Right renal cortex interstitium (tissue), 3 donors: ENCODE measurements around the gene DDAH1. TPM values are rescaled to one million over a fixed set of nuclear protein-coding genes. Genes with fewer than 3 reads are reported as not detected.
"Not testable (repeated sequence)": the region's sequence is repeated elsewhere in the genome, so short reads cannot be mapped to it uniquely, and the experiment has no call there.

Source experiments
- DNase-seq, 3 donors: peaks; one replicate each; pipeline ENCODE4 v3.0.0-alpha.2; 2013; ENCODE audit warnings: low read depth in 3 of 3, low spot score in 2 of 3
- polyA plus RNA-seq, 3 donors: library from polyadenylated mRNA; unstranded; fragments of 120-200 nt; gene quantifications; one replicate each; pipeline ENCODE4 v1.2.1, GENCODE V29; 2013; ENCODE audit not compliant: insufficient read length in 3 of 3

Gene DDAH1
- polyA plus RNA-seq, 3 donors: 126 to 140 (median 132) TPM

GRCh38 chr1:85363521-85363920 is 101.4 kb downstream of the DDAH1 start:
- DNase-seq: no peak

GRCh38 chr1:85363092-85363491 is 101.9 kb downstream of the DDAH1 start:
- DNase-seq: no peak

GRCh38 chr1:85361606-85362296 is 103.2 kb downstream of the DDAH1 start:
- DNase-seq: no peak

DNA sequence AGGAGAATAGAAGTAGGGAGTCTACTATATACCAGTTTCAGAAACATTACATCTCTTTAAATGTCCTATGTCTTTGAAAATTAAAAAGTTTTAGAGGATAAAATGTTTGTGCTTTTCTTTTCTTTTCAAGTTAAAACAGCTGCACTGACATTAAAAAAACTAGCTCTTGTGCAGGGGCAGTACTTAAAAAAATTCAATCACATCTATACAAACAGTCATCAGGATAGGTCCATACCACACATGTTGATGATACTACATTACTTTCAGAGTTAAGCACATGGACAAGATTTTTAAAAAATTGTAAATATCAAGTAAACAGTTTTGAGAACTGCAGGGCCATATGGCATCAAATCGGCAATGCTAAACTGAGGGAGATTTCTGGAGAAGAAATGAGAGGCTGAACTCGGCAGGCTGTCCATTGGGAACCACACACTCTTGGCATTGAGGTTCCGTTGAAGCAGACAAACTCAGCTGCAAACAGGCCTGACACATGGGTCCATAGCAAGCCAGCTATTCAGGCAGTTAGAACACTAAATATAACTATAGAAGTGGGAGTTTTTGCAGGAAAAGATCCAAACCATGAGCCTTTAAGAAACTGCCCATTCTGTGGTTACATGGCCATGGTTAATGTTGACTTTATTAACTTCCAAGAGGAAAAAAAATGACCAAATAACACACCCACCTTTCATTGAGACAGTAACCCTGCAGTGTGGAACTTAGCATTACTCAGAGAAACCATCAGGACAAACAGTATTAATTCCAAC is 104.0 kb downstream of the DDAH1 start:
- DNase-seq: no peak

- DNase-seq: no peak
Observed at GRCh38 chr1:85359874-85360721, 104.9 kb downstream of the DDAH1 start.

DNA sequence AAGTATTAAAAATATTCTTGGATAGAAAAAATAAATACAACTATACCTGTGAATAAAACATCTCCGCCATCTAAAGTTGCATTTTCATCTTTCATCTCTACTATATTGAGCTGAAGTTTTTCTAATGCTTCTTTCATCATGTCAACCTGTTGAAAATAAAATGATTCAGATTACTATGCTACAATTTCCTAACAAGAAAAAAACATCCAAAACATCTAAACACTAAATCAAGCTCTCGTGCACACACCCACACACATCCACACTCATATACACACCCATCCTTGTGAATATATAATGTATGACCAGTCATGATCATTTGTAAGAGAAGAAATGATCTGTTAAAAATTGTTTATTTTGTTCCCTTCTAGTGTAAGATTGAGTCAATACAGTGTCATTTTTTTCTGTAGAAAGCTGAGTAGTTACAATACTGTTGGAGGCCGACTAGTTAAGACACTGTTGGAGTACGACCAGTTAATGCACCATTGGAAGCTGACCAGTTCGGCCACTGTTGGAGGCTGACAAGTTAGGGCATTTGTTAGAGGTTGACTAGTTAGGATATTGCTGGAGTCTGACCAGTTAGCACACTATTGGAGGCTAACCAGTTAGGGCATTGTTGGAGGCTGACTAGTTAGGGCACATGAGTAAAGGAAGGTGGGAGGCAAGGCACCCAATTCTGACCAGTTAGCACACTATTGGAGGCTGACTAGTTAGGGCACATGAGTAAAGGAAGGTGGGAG is 106.1 kb downstream of the DDAH1 start:
- DNase-seq: no peak

- DNase-seq: no peak
Observed at GRCh38 chr1:85357817-85358216, 107.1 kb downstream of the DDAH1 start.

DNA sequence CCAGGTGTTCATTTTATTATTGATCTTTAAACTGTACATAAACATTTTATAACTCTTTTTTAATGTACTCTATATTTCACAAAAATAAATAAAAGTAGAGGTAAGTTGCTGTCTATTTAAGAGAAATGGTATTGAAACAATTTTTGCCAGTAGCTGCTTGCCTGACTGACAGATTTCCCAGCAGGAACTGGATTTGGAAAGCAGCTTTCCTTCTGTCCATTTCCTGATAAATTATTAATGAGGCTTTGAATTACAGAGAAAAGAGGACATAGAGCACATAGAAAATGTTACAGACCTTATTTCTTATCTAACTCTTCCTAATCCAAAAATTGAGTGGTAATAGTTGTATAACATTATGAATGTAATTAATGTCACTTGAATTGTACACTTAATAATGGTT is 108.8 kb downstream of the DDAH1 start:
- DNase-seq: no peak

- no peak for DNase-seq
Observed at GRCh38 chr1:85352055-85352454, 112.9 kb downstream of the DDAH1 start.

DNA sequence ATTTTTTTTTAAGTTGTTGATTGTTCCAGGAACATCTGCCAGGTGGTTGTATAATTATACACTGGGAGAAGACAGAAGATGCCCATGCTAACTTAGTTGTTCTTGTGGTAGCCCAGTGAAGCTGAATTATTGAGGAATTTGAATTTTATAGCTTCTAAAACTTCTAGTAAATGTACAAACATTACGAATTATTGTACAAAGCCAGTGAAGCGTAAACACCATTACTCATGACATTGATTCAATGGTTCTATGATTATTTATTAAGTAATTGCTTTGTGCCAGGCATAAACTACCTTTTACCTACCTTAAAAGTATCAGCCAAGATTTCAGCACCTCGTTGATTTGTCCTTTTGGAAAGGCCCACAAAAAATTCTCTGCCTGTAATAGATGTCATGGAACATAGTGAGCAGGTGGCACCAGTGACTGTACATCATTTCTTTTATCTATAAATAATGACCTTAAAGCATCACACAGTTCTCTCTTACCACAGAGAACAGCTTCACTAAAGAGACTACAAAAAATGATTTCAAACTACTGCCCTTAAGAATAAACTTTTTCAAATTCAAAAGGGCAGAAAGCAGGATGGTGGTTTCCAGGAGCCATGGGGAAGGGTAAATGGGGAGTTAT is 113.6 kb downstream of the DDAH1 start:
- DNase-seq: no peak

DNA sequence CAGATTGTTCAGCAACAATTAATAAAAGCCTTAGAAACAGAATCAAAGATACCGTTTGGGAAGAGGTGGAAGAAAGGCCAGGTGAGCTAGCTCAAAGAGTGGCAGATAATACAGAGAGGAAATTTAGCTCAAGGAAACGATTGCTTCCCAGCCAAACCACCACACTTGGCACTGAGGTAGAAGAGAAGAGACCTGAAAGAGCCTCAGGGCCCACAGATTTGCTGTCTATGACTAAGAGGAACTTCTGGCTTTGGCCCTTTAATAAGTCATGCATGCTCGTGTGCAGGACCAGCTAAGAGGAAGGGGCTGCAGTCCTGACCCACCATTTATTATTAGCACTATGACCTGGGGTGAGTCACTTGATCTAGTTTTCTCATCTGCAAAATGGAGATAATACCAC is 115.7 kb downstream of the DDAH1 start:
- DNase-seq: no peak

DNA sequence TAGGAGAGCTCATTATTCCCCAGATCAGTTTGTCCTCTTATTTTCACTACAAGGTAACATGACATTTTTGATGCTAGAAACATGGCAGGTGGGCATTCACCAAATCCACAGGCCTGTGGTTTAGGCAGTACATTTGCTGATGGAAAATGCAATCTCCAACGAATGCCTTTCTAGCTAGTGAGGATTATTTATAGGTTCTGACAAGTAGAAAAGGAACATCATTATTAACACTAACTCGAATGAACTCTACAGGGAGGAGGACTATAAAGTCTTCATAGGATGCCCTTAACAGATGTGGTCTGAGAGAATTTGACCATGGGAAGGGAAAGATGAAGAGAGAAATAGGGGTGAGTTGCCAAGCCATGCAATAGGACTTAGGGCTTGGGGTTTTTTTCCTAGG is 117.1 kb downstream of the DDAH1 start:
- DNase-seq: no peak

DNA sequence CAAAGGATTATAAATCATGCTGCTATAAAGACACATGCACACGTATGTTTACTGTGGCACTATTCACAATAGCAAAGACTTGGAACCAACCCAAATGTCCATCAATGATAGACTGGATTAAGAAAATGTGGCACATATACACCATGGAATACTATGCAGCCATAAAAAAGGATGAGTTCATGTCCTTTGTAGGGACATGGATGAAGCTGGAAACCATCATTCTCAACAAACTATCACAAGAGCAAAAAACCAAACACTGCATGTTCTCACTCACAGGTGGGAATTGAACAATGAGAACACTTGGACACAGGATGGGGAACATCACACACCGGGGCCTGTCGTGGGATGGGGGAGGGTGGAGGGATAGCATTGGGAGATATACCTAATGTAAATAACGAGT is 117.7 kb downstream of the DDAH1 start:
- DNase-seq: not testable (repeated sequence)

DNA sequence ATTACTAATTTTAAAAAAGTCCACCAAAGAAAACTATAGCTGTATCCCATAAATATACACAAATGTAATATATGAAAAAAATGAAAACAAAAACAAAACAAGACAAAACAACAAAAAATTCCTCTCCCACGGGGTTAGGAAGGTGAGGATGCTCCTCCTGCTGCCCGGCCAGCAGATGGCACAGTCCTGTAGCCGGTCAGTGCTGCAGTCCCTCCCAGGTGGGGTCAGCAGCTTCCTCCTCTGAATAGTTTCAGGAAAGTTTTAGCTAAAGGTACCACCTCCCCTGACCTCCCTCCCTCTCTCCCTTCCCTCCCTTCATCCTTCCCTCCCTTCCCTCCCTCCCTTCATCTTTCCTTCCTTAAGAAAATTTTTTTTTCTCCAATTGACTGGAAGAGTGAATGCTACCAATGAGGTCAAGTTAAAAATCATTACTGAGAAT is 120.7 kb downstream of the DDAH1 start:
- no peak for DNase-seq

DNA sequence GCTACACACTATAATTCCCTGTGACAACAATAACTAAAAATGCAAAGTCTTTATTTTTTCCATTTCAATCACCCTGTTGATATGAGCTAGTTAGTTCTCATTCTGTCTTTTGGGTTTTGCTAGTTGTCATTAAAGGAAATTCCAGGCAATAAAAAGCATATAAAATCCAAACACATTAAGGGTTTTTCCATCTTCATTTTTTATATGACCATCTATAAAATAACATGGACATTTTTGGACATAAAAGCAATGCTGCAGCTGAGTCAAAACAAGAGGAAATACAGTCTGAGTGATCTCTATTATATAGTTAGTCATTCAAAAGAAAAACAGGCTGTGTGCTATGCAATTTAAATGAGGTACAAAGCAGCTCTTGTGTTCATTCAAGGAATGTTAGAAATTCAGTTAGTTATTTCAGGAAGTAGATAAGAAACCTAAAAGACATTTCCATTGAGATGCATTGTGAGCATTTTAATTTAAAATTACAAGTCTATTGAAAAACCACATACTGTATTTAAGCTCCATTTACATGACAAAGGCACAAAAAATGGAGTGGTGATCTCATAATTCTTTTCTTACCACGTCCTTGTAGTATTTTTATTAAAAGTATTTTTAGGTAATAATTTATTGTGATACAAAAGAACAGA is 121.2 kb downstream of the DDAH1 start:
- DNase-seq: no peak

DNA sequence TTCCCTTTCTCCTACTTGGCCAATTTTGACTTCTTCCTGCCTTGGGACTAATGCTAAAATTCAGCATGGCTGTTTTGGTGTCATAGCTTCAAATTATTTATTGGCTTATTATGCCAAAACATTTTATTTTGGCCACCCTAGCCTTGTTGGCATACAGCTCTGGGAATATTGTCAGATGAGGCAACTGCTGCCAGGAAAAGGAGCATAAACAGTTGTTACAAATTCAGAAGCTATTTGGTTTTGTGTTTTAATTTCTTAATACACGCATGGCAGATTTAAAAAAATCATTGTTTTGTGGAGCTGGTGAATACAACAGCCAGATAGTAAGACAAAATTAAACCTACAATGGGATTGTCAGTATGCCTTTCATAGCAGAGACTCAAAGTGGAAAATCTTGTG is 121.7 kb downstream of the DDAH1 start:
- DNase-seq: no peak

DNA sequence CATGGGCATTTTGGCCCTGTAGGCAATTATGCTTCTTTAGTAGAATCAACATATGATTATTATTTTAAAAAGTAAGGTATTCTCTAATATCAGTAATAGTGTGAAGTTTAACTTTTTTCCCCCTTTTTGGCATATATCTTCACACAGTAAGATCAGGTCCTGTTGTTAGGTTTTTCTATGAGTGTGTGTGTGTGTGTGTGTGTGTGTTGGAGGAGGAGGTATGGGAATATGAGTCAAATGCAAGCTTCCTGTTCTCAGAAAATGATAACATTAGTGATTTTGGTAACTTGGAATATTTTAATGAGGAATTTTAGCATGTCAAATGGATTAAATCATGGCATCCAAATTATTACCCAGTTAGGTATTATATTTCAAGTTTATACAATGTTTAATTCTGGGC is 122.8 kb downstream of the DDAH1 start:
- DNase-seq: no peak

- DNase-seq: no peak
Observed at GRCh38 chr1:85340427-85340826, 124.5 kb downstream of the DDAH1 start.

DNA sequence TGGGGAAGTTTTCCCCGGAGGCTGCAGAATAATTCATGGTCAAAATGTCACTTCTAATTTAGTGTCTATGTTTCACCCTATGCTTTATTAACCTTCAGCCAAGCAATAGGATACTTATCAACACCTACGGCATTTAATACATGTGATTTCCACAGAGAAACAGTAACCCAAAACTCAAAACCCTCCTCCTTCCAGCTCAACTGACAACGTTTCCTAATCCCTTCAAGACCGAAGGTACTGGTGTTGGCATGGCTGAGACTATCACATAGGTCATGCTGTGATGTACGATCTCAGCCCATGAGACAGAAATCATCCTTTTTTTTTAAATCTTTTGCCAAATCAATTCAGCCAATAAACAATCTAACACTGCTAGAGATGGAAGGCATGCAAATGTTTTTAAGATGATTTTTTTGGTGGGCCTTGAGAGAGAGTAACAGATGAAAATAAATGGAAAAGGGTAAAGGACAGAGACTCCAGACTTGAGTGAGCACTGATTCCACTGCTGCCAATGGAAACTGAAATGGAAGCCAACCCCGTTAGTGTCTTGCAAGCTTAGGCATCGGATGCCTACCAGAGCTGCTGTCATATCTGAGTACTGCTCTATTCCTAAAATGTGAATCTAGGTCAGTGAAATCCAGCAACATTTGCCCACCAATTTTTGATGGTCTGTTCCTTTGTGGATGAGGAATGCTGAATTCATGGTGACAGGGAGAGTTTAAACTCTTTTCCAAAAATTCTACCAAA is 125.1 kb downstream of the DDAH1 start:
- DNase-seq: no peak
